Renal cortex interstitium (tissue), 15 donors: ENCODE measurements around the gene ZNF221. TPM values are rescaled to one million over a fixed set of nuclear protein-coding genes. Genes with fewer than 3 reads are reported as not detected.

ENCODE experiments used
- DNase-seq, 11 donors: peaks; one replicate each; pipeline ENCODE4 v3.0.0-alpha.2; 2013; ENCODE audit warnings: low read depth in 9 of 11, low spot score in 4 of 11; ENCODE audit errors: extremely low read depth in 1 of 11
- long read RNA-seq, 16 experiments: transcript quantifications; one replicate each; lab custom pipeline, GENCODE V29; 2026
- polyA plus RNA-seq, 3 donors: library from polyadenylated mRNA; unstranded; fragments of 120-200 nt; gene quantifications; one replicate each; pipeline ENCODE4 v1.2.1, GENCODE V29; 2013; ENCODE audit not compliant: insufficient read length in 3 of 3

Gene ZNF221
- polyA plus RNA-seq: 1 to 10 TPM; 6.0 to 9.3 (median 7.2) TPM
- long read RNA-seq, donor 1, partial matches to known transcripts: 0 of 1 reads
- long read RNA-seq, donor 1, other reads (novel, unspliced or antisense): 0 of 1 reads
- long read RNA-seq, donor 2: 0 reads
- long read RNA-seq, donor 3, partial matches to known transcripts: 0 of 1 reads
- long read RNA-seq, donor 3, other reads (novel, unspliced or antisense): 0 of 1 reads
- long read RNA-seq, donor 4: 0 reads
- long read RNA-seq, donor 5, partial matches to known transcripts: 0 of 4 reads
- long read RNA-seq, donor 5, other reads (novel, unspliced or antisense): 0 of 4 reads
- long read RNA-seq, donor 6, partial matches to known transcripts: 0 of 3 reads
- long read RNA-seq, donor 6, other reads (novel, unspliced or antisense): 0 of 3 reads
- long read RNA-seq, donor 7, partial matches to known transcripts: 0 of 2 reads
- long read RNA-seq, donor 7, other reads (novel, unspliced or antisense): 0 of 2 reads
- long read RNA-seq, donor 8, partial matches to known transcripts: 0 of 2 reads
- long read RNA-seq, donor 8, other reads (novel, unspliced or antisense): 0 of 2 reads
- long read RNA-seq, donor 9: 0 reads
- long read RNA-seq, donor 10: 0 reads
- long read RNA-seq, donor 11: 0 reads
- long read RNA-seq, donor 12: 0 reads
- long read RNA-seq, donor 13, partial matches to known transcripts: 0 of 2 reads
- long read RNA-seq, donor 13, other reads (novel, unspliced or antisense): 0 of 2 reads
- long read RNA-seq, donor 14, partial matches to known transcripts: 0 of 1 reads
- long read RNA-seq, donor 14, other reads (novel, unspliced or antisense): 0 of 1 reads
- long read RNA-seq, donor 15, partial matches to known transcripts: 0 of 2 reads
- long read RNA-seq, donor 15, other reads (novel, unspliced or antisense): 0 of 2 reads
- long read RNA-seq, donor 16, partial matches to known transcripts: 0 of 3 reads
- long read RNA-seq, donor 16, other reads (novel, unspliced or antisense): 0 of 3 reads

- peak; percentile 91 to 98 (median 93) for DNase-seq
These were observed at the start of gene ZNF221 for GRCh38 chr19:43950834-43951645. ZNF221 (plus strand) TSS chr19:43951228; CDS start chr19:43962727, 11,499 bp downstream.

- DNase-seq: peak; percentile 59 to 89 (median 82)
These were observed 49.3 kb upstream of the ZNF221 start for GRCh38 chr19:43901395-43902390.

- no peak for DNase-seq
These were observed 48.6 kb upstream of the ZNF221 start for GRCh38 chr19:43902399-43902798.

- no peak for DNase-seq
These were observed 45.1 kb upstream of the ZNF221 start for GRCh38 chr19:43905897-43906296.

- DNase-seq: no peak
These were observed 44.3 kb upstream of the ZNF221 start for GRCh38 chr19:43906774-43907173.

- no peak for DNase-seq
These were observed 42.4 kb upstream of the ZNF221 start for GRCh38 chr19:43908659-43909058.

- no peak for DNase-seq
These were observed 40.1 kb upstream of the ZNF221 start for GRCh38 chr19:43910884-43911283.

- no peak for DNase-seq
These were observed 37.6 kb upstream of the ZNF221 start for GRCh38 chr19:43913383-43913782.

GRCh38 chr19:43914051-43914450, 37.0 kb upstream of the ZNF221 start:
- no peak for DNase-seq

GRCh38 chr19:43923875-43924274, 27.2 kb upstream of the ZNF221 start:
- no peak for DNase-seq

- DNase-seq: no peak
These were observed 22.2 kb upstream of the ZNF221 start for GRCh38 chr19:43928820-43929219.

GRCh38 chr19:43934055-43934984, 16.7 kb upstream of the ZNF221 start:
- peak in 1 of 11 donors; percentile 2 for DNase-seq

- peak; percentile 79 to 93 (median 89) for DNase-seq
These were observed 15.9 kb upstream of the ZNF221 start, which contains the start of gene ZNF45 for GRCh38 chr19:43934985-43935708. ZNF45 (minus strand) TSS chr19:43935282; CDS start chr19:43922185, 13,097 bp downstream.

GRCh38 chr19:43936188-43936587, 14.8 kb upstream of the ZNF221 start:
- no peak for DNase-seq

GRCh38 chr19:43939557-43940260, 11.3 kb upstream of the ZNF221 start:
- no peak for DNase-seq
